A549 (cell line): ENCODE measurements around the gene PCSK5. TPM values are rescaled to one million over a fixed set of nuclear protein-coding genes. Genes with fewer than 3 reads are reported as not detected.

ENCODE experiments used
- ATAC-seq, 2 experiments: fragments of 200-7000 bp in 1 of 2; fragments of >200 bp in 1 of 2; cut with Nextera tagmentation in 1 of 2; cut with Tn5 transposase in 1 of 2; 3 replicates each; pipeline versions ENCODE4 v1.8.0 to v1.9.1; 2018 to 2020; ENCODE audit warnings: mild to moderate bottlenecking in 1 of 2, moderate library complexity in 1 of 2
- CTCF ChIA-PET: fragments of 300-600 bp; sonication (Branson Sonifier 250); formaldehyde crosslinking; extraction: SDS; loops from one replicate; lab custom pipeline; 2021; ENCODE audit warnings: antibody characterized with exemption, inconsistent platforms; lab: Yijun Ruan, JAX
- POLR2A ChIA-PET: fragments of 350-600 bp; formaldehyde crosslinking; extraction: SDS; loops from one replicate; lab custom pipeline; 2021; ENCODE audit warnings: antibody characterized with exemption, inconsistent platforms; lab: Yijun Ruan, JAX
- DNase-seq, 2 experiments: peaks; one replicate each; pipeline versions ENCODE4 v3.0.0 to v3.0.0-alpha.2; 2011 to 2016; ENCODE audit warnings: low read depth in 1 of 2, low spot score in 1 of 2
- FAIRE-seq: peaks from 2 replicates; lab custom pipeline; 2011; peaks lifted over from hg19 to GRCh38; lab: Jason Lieb, UNC
- H3K27ac ChIP-seq, 2 experiments: fragments of >200 bp; sonication (Bioruptor Twin); formaldehyde crosslinking; 3 replicates each; pipeline ENCODE4 v1.5.1; 2016 to 2017
- H3K4me1 ChIP-seq: fragments of >200 bp; sonication (Bioruptor Twin); formaldehyde crosslinking; 3 replicates; pipeline ENCODE4 v1.6.1; 2016
- H3K4me2 ChIP-seq: fragments of >200 bp; sonication (Bioruptor Twin); formaldehyde crosslinking; 3 replicates; pipeline ENCODE4 v1.6.1; 2016
- H3K4me3 ChIP-seq: fragments of >200 bp; sonication (Bioruptor Twin); formaldehyde crosslinking; 3 replicates; pipeline ENCODE4 v1.5.1; 2016
- H3K9me3 ChIP-seq: fragments of >200 bp; sonication (Bioruptor Twin); formaldehyde crosslinking; 3 replicates; pipeline ENCODE4 v1.6.1; 2016
- BCL3 ChIP-seq: fragments of >200 bp; sonication (Bioruptor Twin); formaldehyde crosslinking; IDR thresholded peaks from 3 replicates; pipeline ENCODE4 v1.6.1; 2016
- CEBPB ChIP-seq, 2 experiments: fragments of >200 bp in 1 of 2; sonication (Bioruptor Twin) in 1 of 2; formaldehyde crosslinking in 1 of 2; IDR thresholded peaks; 2 replicates each; pipeline ENCODE4 v1.6.1; 2012 to 2016
- CHD2 ChIP-seq: fragments of 150-350 bp; IDR thresholded peaks from 2 replicates; pipeline ENCODE4 v1.6.1; 2014; ENCODE audit warnings: low read length; ENCODE audit not compliant: partially characterized antibody
- EHF ChIP-seq: fragments of 250-450 bp; sonication (Bioruptor Pico); IDR thresholded peaks from 2 replicates; pipeline ENCODE4 v1.5.0; 2020; ENCODE audit warnings: mild to moderate bottlenecking
- GATA3 ChIP-seq: IDR thresholded peaks from 2 replicates; pipeline ENCODE4 v1.6.1; 2012; ENCODE audit warnings: borderline replicate concordance
- HES2 ChIP-seq: fragments of >200 bp; sonication (Bioruptor Twin); formaldehyde crosslinking; IDR thresholded peaks from 2 replicates; pipeline ENCODE4 v1.6.1; 2016
- HMGXB4 ChIP-seq: fragments of 250-450 bp; sonication (Bioruptor Pico); IDR thresholded peaks from 2 replicates; pipeline ENCODE4 v1.5.0; 2021; ENCODE audit warnings: mild to moderate bottlenecking, moderate library complexity, borderline replicate concordance
- JUN ChIP-seq, 2 experiments: fragments of >200 bp; sonication (Bioruptor Twin); formaldehyde crosslinking; IDR thresholded peaks; 2 replicates in 1 of 2; 3 replicates in 1 of 2; pipeline ENCODE4 v1.6.1; 2016 to 2017
- MAZ ChIP-seq: fragments of 150-350 bp; IDR thresholded peaks from 2 replicates; pipeline ENCODE4 v1.6.1; 2014; ENCODE audit warnings: antibody characterized with exemption, low read depth, low read length, borderline replicate concordance
- MYC ChIP-seq: IDR thresholded peaks from 2 replicates; pipeline ENCODE4 v1.6.1; 2012; ENCODE audit warnings: mild to moderate bottlenecking, inconsistent platforms, low read length, improper control_type of control experiment, borderline replicate concordance
- PHF8 ChIP-seq: fragments of 200-600 bp; sonication (generic); IDR thresholded peaks from 2 replicates; pipeline ENCODE4 v1.6.1; 2016; ENCODE audit warnings: low read depth, mild to moderate bottlenecking, antibody characterized with exemption, moderate library complexity, borderline replicate concordance
- POLR2A ChIP-seq: IDR thresholded peaks from 2 replicates; pipeline ENCODE4 v1.6.1; 2012; ENCODE audit warnings: mild to moderate bottlenecking, low read length
- POLR2AphosphoS2 ChIP-seq: conservative IDR thresholded peaks from 2 replicates; pipeline ENCODE4 v1.6.1; 2012; ENCODE audit warnings: low read length, improper control_type of control experiment, inconsistent platforms
- RAD21 ChIP-seq, 2 experiments: fragments of >200 bp in 1 of 2; sonication (Bioruptor Twin) in 1 of 2; formaldehyde crosslinking in 1 of 2; IDR thresholded peaks in 1 of 2; conservative IDR thresholded peaks in 1 of 2; 2 replicates in 1 of 2; 3 replicates in 1 of 2; pipeline ENCODE4 v1.6.1; 2012 to 2018; ENCODE audit warnings: inconsistent platforms in 1 of 2
- RARB ChIP-seq: fragments of 250-450 bp; sonication (Bioruptor Pico); IDR thresholded peaks from 2 replicates; pipeline ENCODE4 v1.8.0; 2021; ENCODE audit warnings: mild to moderate bottlenecking, moderate library complexity
- RFX5 ChIP-seq: fragments of 450-650 bp; IDR thresholded peaks from 2 replicates; pipeline ENCODE4 v1.7.1; 2014; ENCODE audit warnings: antibody characterized with exemption, mild to moderate bottlenecking, moderate library complexity
- RNF2 ChIP-seq: fragments of 200-600 bp; sonication (generic); IDR thresholded peaks from 2 replicates; pipeline ENCODE4 v1.6.1; 2016; ENCODE audit warnings: low read depth, mild to moderate bottlenecking, antibody characterized with exemption, moderate library complexity, borderline replicate concordance
- SMC3 ChIP-seq: fragments of >200 bp; sonication (Bioruptor Twin); formaldehyde crosslinking; IDR thresholded peaks from 3 replicates; pipeline ENCODE4 v1.6.1; 2018; ENCODE audit warnings: inconsistent platforms
- SREBF2 ChIP-seq: fragments of 450-650 bp; IDR thresholded peaks from 2 replicates; pipeline ENCODE4 v1.6.1; 2014; ENCODE audit warnings: mild to moderate bottlenecking, moderate library complexity
- TP53 ChIP-seq: fragments of 250-450 bp; sonication (Bioruptor Pico); IDR thresholded peaks from 2 replicates; pipeline ENCODE4 v1.5.0; 2021; ENCODE audit warnings: mild to moderate bottlenecking, moderate library complexity
- ZFP36 ChIP-seq: fragments of 450-650 bp; IDR thresholded peaks from 2 replicates; pipeline ENCODE4 v1.6.1; 2014; ENCODE audit warnings: borderline replicate concordance; ENCODE audit not compliant: partially characterized antibody
- ZNF302 ChIP-seq: fragments of 250-450 bp; sonication (Bioruptor Pico); IDR thresholded peaks from 2 replicates; pipeline ENCODE4 v1.9.0; 2021; ENCODE audit warnings: inconsistent platforms, mild to moderate bottlenecking, moderate library complexity
- WGBS: methylation state at CpG from one replicate; pipeline ENCODE4 v1.1.6; 2017; ENCODE audit errors: missing lambda C conversion rate; 5-methylcytosine and 5-hydroxymethylcytosine counted together
- polyA plus RNA-seq, 4 experiments: library from polyadenylated mRNA; depleted of rRNA in 3 of 4; stranded (reverse); fragments of >200 nt; fragmentation: RNase III in 1 of 4; extraction: RNeasy Plus Mini Kit Qiagen cat#74134 plus additional on column Dnase treatment in 1 of 4; gene quantifications; 2 replicates in 3 of 4; 3 replicates in 1 of 4; pipeline ENCODE4 v1.2.3, GENCODE V29; 2011 to 2017
- TF ChIP-seq, protein P1 (sequence below): fragments of >200 bp; sonication (Bioruptor Twin); formaldehyde crosslinking; IDR thresholded peaks from 3 replicates; pipeline ENCODE4 v1.5.1; 2016

PCSK5 gene
- polyA plus RNA-seq, 2 of the 4 experiments (the other 2 are of a cell fraction), result 1.3 to 6.7 TPM

GRCh38 chr9:75850459-75851200 lies 39.8 kb upstream of the PCSK5 start:
- WGBS, result 48% methylated on average over 9 of the region's 9 CpGs

DNA sequence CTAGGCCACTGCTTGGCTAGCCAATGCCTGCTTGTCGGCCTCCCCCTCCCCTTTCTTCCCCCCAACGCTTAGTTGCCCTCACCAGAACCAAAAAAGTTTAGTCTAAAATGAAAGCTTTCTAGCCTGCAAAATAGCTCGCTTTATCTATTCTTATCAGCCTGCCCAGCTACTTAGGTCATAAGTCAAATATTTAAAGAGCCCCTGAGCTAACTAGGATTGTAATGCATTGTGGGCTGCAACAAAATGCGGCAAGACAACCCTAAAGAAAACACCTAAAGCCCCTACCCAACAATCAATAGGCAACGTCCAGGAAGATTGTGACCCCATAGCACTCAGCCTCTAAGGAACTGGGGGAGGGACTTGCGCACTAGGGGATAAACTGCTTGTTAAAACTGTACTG lies 38.6 kb upstream of the PCSK5 start:
- 33% methylated on average over 6 of the region's 6 CpGs for WGBS
- no peak for TF ChIP-seq RNF2
- no peak for TF ChIP-seq RAD21 (conservative IDR thresholded peaks at IDR 0.05 in 1 of 2, IDR thresholded peaks at IDR 0.05 in 1 of 2)
- TF ChIP-seq TP53 (CRISPR knock-in tag), result no peak
- TF ChIP-seq SMC3, result no peak
- TF ChIP-seq SREBF2, result no peak
- TF ChIP-seq, protein P1, sequence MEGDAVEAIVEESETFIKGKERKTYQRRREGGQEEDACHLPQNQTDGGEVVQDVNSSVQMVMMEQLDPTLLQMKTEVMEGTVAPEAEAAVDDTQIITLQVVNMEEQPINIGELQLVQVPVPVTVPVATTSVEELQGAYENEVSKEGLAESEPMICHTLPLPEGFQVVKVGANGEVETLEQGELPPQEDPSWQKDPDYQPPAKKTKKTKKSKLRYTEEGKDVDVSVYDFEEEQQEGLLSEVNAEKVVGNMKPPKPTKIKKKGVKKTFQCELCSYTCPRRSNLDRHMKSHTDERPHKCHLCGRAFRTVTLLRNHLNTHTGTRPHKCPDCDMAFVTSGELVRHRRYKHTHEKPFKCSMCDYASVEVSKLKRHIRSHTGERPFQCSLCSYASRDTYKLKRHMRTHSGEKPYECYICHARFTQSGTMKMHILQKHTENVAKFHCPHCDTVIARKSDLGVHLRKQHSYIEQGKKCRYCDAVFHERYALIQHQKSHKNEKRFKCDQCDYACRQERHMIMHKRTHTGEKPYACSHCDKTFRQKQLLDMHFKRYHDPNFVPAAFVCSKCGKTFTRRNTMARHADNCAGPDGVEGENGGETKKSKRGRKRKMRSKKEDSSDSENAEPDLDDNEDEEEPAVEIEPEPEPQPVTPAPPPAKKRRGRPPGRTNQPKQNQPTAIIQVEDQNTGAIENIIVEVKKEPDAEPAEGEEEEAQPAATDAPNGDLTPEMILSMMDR, result no peak
- TF ChIP-seq PHF8, result no peak
- no peak for TF ChIP-seq CHD2
- TF ChIP-seq MAZ, result no peak
- TF ChIP-seq MYC, result no peak
- no peak overlapping the region for H3K27ac ChIP-seq
- ChIA-PET POLR2A (no interaction called here), CTCF (interaction anchor here (0.6 to 1.4 kb wide), 4 partner anchors 12 to 460 kb away, joined by 3 to 4 read pairs (median 3); no protein-coding TSS in a partner anchor)
- no peak for FAIRE-seq
- H3K4me3 ChIP-seq, result no peak overlapping the region
- DNase-seq, result no peak
- no peak overlapping the region for H3K4me2 ChIP-seq
- no peak for ATAC-seq
- H3K4me1 ChIP-seq, result no peaks in the 10 kb centered on the region
- H3K9me3 ChIP-seq, result no peaks in the 10 kb centered on the region

More at GRCh38 chr9:75850459-75851200, 39.8 kb upstream of the PCSK5 start:
- ChIA-PET CTCF (no interaction called here), POLR2A (no interaction called here)
- Histone ChIP-seq H3K4me1 (no peaks in the 10 kb centered on the region), H3K4me2 (no peak overlapping the region), H3K9me3 (no peaks in the 10 kb centered on the region), H3K4me3 (no peak overlapping the region), H3K27ac (no peak overlapping the region)
- DNase-seq (no peak), ATAC-seq (no peak), FAIRE-seq (no peak)
- TF ChIP-seq MYC (no peak), MAZ (no peak), GATA3 (no peak), ZFP36 (no peak)

DNA sequence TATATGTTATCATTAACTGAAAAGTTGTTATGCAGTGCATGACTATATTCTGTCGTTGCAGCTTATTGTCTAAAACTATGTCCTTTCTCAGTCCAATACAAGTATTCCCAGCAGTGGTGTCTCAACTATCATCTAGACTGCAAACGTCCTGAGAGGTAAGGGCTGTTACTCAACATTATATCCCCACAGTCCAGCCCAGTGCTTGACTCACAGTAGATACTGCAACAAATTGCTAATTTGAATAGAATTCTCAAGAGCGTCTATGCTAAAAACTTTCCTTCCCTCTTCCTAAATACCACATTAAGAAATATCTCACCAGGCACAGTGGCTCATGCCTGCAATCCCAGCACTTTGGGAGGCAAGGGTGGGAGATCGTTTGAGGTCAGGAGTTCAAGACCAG lies 37.7 kb upstream of the PCSK5 start:
- DNase-seq, result no peak
- no peak overlapping the region for H3K27ac ChIP-seq
- no peaks in the 10 kb centered on the region for H3K4me1 ChIP-seq
- ChIA-PET POLR2A (no interaction called here), CTCF (interaction anchor here (1.4 kb wide), 1 partner anchor 12 kb away, joined by 3 read pairs; no protein-coding TSS in a partner anchor)
- FAIRE-seq, result no peak
- H3K9me3 ChIP-seq, result no peaks in the 10 kb centered on the region
- H3K4me3 ChIP-seq, result no peak overlapping the region
- ATAC-seq, result no peak
- WGBS, result 40% methylated on average over 4 of the region's 4 CpGs
- H3K4me2 ChIP-seq, result no peak overlapping the region
- no peak for TF ChIP-seq CEBPB (IDR thresholded peaks at IDR 0.05)
- no peak for TF ChIP-seq CHD2
- no peak for TF ChIP-seq EHF (CRISPR knock-in tag)
- TF ChIP-seq ZNF302 (CRISPR knock-in tag), result no peak
- no peak for TF ChIP-seq JUN (IDR thresholded peaks at IDR 0.05)
- no peak for TF ChIP-seq GATA3
- no peak for TF ChIP-seq RARB (CRISPR knock-in tag)
- TF ChIP-seq TP53 (CRISPR knock-in tag), result no peak
- TF ChIP-seq HMGXB4 (CRISPR knock-in tag), result no peak
- TF ChIP-seq BCL3, result no peak
- no peak for TF ChIP-seq HES2
- no peak for TF ChIP-seq POLR2AphosphoS2
- TF ChIP-seq ZFP36, result no peak
- no peak for TF ChIP-seq POLR2A
- no peak for TF ChIP-seq SMC3
- no peak for TF ChIP-seq RFX5
